NT2/D1 (cell line): ENCODE measurements around the gene GPR55.
A peak's percentile ranks its signal among the peaks of the same experiment; 100 is the strongest.

Source experiments
- DNase-seq: peaks from one replicate; pipeline ENCODE4 v3.0.0-alpha.2; 2011; ENCODE audit warnings: low read depth, low spot score
- H3K27me3 ChIP-seq: 2 replicates; pipeline ENCODE4 v1.6.0; 2011; ENCODE audit warnings: mild to moderate bottlenecking; ENCODE audit not compliant: insufficient read length, insufficient read depth
- H3K36me3 ChIP-seq: 2 replicates; pipeline ENCODE4 v1.6.1; 2011; ENCODE audit warnings: mild to moderate bottlenecking, low read length, mixed read lengths; ENCODE audit not compliant: insufficient read depth, insufficient read length
- H3K4me1 ChIP-seq: 2 replicates; pipeline ENCODE4 v1.5.1; 2011; ENCODE audit not compliant: insufficient read depth, insufficient read length
- H3K4me3 ChIP-seq: 2 replicates; pipeline ENCODE4 v1.5.1; 2011; ENCODE audit warnings: low read depth; ENCODE audit not compliant: insufficient read length
- H3K9ac ChIP-seq: 2 replicates; pipeline ENCODE4 v1.6.0; 2011; ENCODE audit warnings: low read depth; ENCODE audit not compliant: insufficient read length
- H3K9me3 ChIP-seq: 2 replicates; pipeline ENCODE4 v1.5.1; 2011; ENCODE audit warnings: mild to moderate bottlenecking, low read length; ENCODE audit not compliant: insufficient read depth
- SUZ12 ChIP-seq: IDR thresholded peaks from 2 replicates; pipeline ENCODE4 v1.6.1; 2011; ENCODE audit not compliant: insufficient read length, insufficient read depth; ENCODE audit errors: extremely low read depth
- YY1 ChIP-seq: IDR thresholded peaks from 2 replicates; pipeline ENCODE4 v1.6.1; 2011; ENCODE audit not compliant: insufficient read length, insufficient read depth
- ZNF274 ChIP-seq: IDR thresholded peaks from 2 replicates; pipeline ENCODE4 v1.6.1; 2011; ENCODE audit warnings: mild to moderate bottlenecking, low read depth, low read length

Gene GPR55

DNA sequence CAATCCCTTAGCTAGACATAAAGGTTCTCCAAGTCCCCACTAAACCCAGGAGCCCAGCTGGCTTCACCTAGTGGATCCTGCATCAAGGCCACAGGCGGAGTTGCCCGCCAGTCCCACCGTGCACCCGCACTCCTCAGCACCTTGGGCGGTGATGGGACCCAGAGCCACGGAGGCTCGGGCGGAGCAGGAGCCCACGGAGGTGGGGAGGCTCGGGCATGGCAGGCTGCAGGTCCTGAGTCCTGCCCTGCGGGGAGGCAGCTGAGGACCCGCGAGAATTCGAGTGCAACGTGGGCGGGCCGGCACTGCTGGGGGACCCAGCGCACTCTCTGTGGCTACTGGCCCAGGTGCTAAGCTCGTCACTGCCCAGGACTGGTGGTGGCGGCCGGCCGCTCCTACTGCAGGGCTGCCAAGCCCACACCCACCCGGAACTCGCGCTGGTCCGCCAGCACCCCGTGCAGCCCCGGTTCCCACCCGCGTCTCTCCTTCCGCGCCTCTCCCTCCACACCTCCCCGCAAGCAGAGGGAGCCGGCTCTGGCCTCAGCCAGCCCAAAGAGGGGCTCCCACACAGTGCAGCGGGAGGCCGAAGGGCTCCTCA lies 39.2 kb upstream of the GPR55 start:
- no peak for DNase-seq
- Histone ChIP-seq H3K4me1 (no peaks in the 10 kb centered on the region), H3K4me3 (no peak overlapping the region), H3K27me3 (no peaks in the 10 kb centered on the region), H3K9ac (no peak overlapping the region), H3K9me3 (peaks cover 25% of the 10 kb centered on the region; the same call in 1 of the 2 replicates), H3K36me3 (no peaks in the 10 kb centered on the region)
- TF ChIP-seq ZNF274: no peak
- no peak for TF ChIP-seq SUZ12
- TF ChIP-seq YY1: no peak

DNA sequence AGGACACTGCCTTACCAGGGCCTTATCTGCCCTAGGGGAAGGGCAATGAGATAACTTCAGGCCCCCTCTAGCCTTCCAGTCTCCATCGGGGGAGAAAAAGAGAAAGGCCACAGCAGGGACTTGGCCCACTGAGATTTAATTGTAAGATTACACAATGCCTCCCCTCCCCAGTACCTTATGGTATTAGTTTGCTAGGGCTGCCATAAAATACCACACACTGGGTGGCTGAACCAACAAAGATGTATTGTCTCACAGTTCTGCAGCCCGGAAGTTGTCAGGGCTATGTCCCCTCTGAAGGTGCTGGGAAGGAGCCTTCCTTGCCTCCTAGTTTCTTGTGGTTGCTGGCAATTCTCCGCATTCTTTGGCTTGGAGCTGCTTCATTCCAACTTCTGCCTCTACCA lies 36.0 kb upstream of the GPR55 start:
- Histone ChIP-seq H3K9me3 (peaks cover 25% of the 10 kb centered on the region; the same call in 1 of the 2 replicates), H3K27me3 (peaks cover 27% of the 10 kb centered on the region), H3K4me3 (no peak overlapping the region), H3K36me3 (no peaks in the 10 kb centered on the region), H3K4me1 (no peaks in the 10 kb centered on the region), H3K9ac (no peak overlapping the region)
- TF ChIP-seq YY1: no peak
- no peak for TF ChIP-seq ZNF274
- TF ChIP-seq SUZ12: no peak
- no peak for DNase-seq

DNA sequence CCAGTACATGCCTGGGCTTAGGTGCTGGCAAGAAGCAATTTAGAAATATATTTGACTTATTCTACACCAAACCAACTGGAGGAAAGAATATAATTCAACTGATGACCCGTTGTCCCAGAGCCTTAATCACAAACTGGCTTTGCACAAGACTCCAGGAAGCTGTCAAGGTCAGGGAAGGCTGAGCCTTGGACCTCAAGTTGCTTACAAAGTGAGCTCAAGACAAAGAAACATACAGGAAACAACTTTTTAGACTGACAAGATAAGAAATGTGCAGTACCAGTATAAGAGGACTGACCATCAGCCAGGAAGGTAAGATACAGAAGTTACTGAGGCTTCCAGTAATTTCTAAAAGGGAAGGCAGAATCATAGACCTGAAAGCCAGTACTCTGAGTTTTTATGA lies 35.0 kb upstream of the GPR55 start:
- no peak for TF ChIP-seq YY1
- no peak for TF ChIP-seq SUZ12
- TF ChIP-seq ZNF274: no peak

DNA sequence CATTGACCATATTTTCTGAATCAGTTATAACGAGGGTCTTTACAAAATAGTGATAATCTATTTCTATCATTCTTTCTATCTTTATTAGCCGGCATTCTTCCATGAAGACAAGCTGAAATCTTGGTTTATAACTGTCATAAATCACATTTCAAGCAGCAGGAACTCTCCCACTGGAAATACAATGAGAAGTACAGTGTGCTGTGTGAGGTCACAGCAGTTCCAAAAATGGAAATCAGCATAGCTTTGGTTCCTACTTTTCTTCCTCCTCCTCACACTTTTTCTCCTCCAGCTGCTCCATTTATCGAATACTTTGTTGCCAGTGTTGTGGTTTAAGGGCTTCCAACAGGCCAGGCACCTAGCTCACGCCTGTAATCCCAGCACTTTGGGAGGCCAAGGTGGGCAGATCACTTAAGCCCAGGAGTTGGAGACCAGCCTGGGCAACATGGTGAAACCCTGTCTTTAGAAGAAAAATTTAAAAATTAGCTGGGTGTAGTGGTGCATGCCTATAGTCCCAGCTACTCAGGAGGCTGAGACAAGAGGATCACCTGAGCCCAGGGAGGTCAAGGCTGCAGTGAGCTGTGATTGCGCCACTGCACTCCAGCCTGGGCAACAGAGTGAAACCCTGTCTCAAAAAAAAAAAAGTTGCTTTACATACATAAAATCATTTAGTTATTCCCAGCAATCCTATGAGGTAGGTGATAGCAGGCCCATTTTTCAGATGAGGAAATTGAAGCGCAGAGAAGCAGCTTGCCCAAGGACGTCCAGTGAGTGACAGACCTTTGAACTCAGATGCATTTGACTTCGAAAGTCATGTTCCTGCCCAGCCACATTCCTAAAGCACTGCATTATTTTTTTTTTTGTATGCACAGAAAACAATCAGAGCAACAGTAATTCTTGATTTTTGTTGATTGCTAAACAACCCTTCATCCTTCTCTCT lies 34.0 kb upstream of the GPR55 start:
- Histone ChIP-seq H3K27me3 (peaks cover 27% of the 10 kb centered on the region), H3K4me3 (no peak overlapping the region), H3K9ac (no peak overlapping the region), H3K9me3 (peaks cover 16% of the 10 kb centered on the region; the same call in 1 of the 2 replicates), H3K4me1 (no peaks in the 10 kb centered on the region), H3K36me3 (no peaks in the 10 kb centered on the region)
- no peak for DNase-seq
- TF ChIP-seq YY1 (no peak), SUZ12 (no peak), ZNF274 (no peak)

More for the DNA sequence above, 35.0 kb upstream of the GPR55 start:
- no peak for DNase-seq
- no peak overlapping the region for H3K9ac ChIP-seq
- no peaks in the 10 kb centered on the region for H3K4me1 ChIP-seq
- H3K9me3 ChIP-seq: peaks cover 25% of the 10 kb centered on the region; the same call in 1 of the 2 replicates
- no peak overlapping the region for H3K4me3 ChIP-seq
- H3K36me3 ChIP-seq: no peaks in the 10 kb centered on the region
- H3K27me3 ChIP-seq: peaks cover 27% of the 10 kb centered on the region

DNA sequence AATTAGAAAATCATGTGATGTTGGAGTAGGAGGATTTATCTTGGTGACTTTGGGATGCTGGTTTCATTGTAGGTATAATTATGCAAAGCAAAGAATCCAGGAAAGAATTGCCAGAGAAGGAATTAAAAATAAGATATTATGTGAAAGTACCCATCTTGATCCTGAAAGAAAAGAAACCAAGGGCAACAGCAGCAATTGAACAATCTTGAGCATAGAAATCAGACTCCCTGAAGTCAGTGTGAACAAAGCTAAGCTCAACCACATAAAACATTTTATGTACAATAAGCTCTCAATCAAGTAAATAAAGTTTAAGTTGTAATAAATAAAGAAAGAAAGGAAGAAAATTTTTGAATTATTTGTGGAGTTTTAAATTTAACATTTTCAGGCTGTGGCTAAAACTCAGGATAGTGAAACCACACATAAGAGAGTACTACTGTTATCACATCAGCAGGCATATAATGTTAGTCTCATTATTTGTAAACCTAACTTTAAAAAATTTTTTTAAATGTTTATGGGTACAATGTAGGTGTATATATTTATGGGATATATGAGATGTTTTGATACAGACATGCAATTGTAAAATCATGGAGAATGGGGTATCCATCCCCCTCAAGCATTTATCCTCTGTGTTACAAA lies 32.8 kb upstream of the GPR55 start:
- Histone ChIP-seq H3K4me3 (peak overlapping the region; percentile 13), H3K36me3 (no peaks in the 10 kb centered on the region), H3K4me1 (no peaks in the 10 kb centered on the region), H3K27me3 (peaks cover 27% of the 10 kb centered on the region), H3K9me3 (peaks cover 7% of the 10 kb centered on the region; the same call in 1 of the 2 replicates), H3K9ac (peak overlapping the region; percentile 39)
- TF ChIP-seq SUZ12 (no peak), YY1 (no peak), ZNF274 (no peak)
- DNase-seq: no peak

DNA sequence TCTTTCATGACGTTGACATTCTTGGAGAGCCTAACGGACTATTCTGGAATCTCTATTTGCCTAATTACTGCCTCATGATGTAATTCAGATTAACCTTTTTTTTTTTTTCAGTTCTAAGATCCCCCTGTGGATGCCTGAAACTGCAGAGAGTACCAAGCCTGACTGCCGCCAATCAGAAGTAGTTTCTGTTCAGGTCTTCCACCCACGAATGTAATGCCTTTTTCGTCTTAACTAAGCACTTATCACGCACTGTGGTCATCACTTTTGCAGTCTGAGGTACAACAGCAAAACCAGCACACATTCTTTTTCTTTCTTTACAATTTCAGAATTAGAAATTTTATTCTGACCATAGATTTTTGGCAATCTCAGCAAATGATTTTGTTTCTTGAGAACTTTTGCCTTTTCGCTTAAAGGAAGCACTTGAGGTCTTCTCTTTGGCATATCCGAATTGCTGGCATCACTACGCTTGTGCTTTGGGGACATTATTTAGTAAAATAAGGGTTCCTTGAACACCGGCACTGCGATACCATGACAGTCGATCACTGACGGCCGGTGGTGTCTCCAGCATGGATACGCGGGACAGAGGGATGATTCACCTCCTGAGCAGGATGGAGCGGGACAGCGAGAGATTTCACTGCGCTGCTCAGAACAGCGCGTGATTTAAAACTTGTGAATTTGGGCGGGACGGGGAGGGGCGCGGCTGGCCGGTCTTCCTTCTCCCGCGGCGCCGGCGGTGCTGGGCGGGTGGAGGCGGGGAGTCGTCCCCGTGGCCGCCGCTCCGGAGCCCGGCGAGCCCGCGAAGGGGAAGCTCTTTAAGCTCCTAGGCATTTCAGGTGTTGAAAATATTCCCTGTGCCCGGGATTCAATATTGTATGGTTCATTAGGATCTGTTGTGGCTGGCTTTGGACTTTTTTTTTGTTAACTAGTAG lies 32.0 kb upstream of the GPR55 start:
- peaks cover 3% of the 10 kb centered on the region; the same call in 1 of the 2 replicates for H3K9me3 ChIP-seq
- peak; percentile 36 for DNase-seq
- H3K36me3 ChIP-seq: no peaks in the 10 kb centered on the region
- H3K4me3 ChIP-seq: peak overlapping the region; percentile 13
- peak overlapping the region; percentile 39 for H3K9ac ChIP-seq
- H3K4me1 ChIP-seq: no peaks in the 10 kb centered on the region
- H3K27me3 ChIP-seq: peaks cover 27% of the 10 kb centered on the region
- no peak for TF ChIP-seq SUZ12
- TF ChIP-seq ZNF274: no peak
- no peak for TF ChIP-seq YY1

DNA sequence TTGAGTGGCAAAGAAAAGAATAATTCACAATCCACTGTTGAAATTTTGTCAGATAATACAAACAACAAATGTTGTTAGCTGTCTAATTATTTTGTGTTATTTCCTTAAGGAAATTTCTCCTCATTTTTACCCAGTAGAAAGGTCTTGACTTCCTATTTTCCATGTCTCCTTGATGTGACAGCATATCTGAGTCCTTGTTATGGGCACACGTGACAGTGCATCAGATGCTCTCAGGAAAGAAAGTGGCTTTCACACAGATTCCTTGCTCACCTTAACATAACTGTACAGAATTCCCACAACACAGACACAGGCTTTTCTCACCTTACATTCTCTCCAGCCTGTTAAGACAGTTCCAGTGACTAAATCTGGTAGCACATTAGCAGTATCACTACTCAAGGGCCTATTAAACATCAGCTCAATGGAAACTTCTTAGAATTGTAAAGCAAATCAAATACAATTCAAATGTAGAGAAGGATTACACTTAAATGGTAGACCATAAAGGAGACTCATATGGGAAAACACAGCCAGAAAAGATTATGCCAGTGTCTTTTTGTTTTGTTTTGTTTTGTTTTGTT lies 30.2 kb upstream of the GPR55 start:
- H3K9me3 ChIP-seq: 0 out of 2 replicates have a peak, but pooled peaks cover 3% of the 10 kb centered on the region
- DNase-seq: no peak
- H3K4me3 ChIP-seq: no peak overlapping the region
- no peak for TF ChIP-seq SUZ12
- no peak for TF ChIP-seq ZNF274
- TF ChIP-seq YY1: no peak
- no peaks in the 10 kb centered on the region for H3K4me1 ChIP-seq
- H3K9ac ChIP-seq: no peak overlapping the region
- H3K36me3 ChIP-seq: no peaks in the 10 kb centered on the region
- peaks cover 27% of the 10 kb centered on the region for H3K27me3 ChIP-seq
